ENCODE data around the gene STK25.

The STK25 gene

DNA sequence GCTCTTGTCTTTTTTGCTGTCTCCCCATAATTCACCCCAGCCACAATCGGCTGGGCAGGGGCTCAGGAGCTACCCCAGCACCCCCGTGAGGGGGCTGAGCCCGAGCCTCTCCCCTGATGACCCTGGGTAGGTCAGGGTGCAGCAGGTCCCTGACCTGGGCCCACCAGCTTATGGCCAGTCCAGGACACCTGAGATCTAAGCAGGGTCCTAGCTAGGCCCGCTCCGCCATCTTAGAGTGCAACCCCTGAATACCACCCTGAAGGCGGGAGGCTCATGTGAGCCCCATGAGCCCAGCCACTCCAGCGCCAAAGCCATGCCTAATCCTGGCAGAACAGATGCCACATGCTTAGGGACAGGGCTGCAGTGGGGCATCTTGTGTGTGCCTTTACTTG, 16.2 kb downstream of the STK25 start:
- DNase-seq: no peak

DNA sequence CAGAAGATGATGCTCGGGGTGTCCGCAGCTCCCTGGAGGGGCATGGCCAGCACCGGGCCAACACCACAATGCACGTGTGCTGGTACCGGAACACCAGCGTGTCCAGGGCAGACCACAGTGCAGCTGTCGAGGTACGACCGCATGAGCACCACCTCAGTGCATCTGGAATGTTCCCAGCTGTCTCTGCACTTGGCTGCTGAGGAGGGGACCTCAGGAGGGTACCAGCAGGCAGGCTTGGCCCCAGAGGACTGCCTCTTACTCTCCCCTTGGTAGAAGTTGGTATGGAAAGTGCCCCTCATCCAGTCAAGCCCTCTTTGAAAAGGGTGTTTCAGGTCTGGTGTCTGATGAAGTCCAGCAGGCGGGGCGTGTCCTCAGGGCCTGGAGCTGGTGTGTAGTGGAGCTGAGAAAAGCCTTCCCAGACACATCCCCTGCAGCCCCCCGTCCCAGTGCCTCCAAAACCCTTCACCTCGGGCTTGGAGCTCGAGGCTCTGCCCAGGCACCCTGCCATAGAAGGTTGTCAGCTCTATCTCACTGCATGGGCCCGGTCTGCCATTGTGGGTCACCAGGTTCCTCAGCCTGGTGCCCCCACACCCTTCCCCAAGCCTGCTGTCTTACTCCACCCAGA, 16.7 kb downstream of the STK25 start:
- DNase-seq: no peak

DNA sequence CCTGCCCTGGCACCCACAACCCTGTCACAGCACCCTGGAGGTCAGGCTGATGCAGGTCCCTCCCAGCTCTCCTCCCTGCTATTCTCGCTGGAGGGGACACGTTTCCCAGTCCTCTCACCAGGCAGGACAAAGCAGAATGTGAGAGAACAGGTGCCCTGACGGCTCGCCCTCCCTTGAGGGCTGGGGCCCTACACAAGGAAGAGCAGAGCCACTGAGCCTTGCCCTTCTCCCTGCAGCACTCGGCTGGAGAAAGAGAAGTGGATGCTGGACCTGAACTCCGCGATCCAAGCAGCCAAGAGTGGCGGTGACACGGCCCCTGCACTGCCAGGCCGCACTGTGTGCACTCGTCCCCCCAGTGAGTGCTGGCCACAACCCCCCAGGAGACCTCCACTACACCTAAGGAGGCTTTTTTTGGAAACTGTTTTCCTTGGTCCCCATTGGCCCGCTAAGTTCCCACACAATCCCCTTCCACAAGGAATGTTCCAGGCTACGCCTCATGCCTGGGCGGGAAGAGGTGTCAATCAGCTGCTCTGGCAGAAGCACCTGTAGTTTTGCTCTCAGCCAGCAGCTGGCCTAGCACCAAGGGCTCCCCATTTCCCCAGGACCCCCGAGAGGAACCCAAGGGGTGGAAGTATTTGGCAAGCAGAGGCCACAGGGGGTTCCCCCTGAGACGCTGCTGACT, 17.4 kb downstream of the STK25 start:
- DNase-seq: no peak

DNA sequence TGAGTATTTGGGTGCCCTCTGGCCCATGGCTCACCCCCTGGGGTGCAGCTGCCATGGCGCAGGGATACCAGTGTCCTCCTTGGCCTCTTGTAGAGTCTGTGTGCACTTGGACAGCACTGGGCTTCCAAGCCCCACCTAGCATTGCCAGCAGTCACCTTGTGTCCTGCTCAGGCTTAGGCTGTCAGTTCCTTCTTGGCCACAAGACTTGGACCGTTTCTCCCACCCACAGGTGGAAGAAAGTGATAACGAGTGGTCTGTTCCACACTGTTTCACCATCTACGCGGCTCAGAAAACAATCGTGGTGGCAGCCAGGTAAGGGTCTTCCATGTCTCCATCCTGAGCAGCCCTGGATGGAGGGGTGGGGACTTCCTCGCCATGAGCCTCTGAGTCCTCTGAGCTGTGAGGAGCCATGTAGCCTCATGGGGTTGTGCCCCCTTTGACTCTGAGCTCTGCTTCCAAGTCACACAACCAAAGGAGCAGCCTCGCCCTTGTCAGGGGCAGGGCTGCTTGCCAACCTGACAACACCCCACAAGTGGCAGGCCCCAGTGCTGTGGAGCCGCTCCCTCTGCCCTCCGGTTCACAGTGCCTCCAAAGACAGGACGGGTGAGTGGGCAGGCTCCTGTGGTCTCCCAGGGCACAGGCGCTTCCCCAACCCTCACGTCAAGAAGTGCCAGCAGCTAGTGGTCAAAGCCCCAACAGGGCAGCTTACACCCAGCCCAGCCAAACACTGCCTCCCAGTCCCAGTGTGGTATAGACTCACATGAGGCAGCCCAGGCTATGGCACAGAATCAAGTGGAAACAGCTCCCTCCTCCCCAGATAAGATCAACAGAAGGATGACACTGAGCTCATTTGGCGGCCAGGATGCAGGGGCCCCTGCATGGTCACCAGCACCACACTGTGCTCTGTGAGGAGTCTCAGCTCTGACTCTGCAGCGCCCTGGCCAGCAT, 18.4 kb downstream of the STK25 start:
- DNase-seq: no peak

DNA sequence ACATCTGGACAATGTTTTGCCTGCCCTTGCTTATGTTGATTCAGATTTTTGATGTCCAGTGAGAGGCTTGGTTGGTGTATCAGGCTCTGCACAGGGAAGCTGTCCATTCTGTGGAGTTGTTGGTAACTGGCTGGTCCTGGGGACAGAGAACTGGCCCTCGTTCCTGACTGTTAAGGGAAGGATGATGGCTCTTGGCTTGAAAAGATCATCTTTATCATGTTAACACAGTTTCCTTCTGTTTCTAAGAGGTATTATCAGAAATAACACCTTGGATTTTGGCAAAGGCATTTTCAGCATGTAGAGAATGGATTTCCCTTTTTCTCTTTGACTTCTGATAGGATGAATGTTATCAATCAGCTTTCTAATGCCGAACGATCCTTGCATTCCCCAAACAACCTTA, 19.3 kb downstream of the STK25 start:
- DNase-seq: no peak

DNA sequence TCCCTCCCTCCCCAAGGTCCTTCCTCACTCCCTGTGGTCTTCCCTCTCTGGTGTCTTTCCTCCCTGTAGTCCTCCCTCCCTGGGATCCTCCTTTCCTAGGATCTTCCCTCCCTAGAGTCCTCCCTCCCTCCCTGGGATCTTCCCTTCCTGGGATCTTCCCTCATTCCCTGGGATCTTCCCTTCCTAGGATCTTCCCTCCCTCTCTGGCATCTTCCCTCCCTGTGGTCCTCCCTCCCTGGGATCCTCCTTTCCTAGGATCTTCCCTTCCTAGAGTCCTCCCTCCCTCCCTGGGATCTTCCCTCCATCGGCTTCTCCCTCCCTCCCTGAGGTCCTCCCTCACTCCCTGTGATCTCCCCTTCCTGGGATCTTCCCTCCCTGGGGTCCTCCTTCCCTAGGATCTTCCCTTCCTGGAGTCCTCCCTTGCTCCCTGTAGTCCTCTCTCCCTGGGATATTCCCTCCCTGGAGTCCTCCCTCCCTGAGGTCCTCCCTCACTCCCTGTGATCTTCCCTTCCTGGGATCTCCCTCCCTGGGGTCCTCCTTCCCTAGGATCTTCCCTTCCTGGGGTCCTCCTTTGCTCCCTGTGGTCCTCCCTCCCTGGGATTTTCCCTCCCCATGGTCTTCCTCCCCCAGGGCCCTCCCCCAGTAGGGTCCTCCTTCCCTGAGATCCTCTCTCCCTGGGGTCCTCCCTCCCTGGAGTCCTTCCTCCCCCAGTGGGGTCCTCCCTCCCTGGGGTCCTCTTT, 23.0 kb downstream of the STK25 start:
- DNase-seq: no peak

DNA sequence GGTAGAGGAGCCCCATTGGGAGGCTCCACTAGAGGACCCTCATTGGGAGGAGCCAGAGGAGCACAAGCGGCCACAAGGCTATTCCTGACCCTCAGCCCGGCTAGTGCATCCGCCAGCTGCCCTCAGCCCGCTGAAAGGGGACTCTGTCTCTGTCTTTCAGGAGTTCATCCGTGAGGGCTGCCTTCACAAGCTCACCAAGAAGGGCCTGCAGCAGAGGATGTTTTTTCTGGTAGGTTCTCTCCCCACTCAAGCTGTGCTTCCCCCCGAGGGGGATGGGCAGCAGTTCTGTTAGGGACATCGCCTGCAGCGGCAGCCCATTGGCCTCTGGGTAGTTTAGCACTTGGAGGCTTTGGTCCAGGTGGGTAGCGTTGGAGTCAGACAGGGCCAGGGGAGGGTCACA, 25.1 kb downstream of the STK25 start:
- DNase-seq: no peak

DNA sequence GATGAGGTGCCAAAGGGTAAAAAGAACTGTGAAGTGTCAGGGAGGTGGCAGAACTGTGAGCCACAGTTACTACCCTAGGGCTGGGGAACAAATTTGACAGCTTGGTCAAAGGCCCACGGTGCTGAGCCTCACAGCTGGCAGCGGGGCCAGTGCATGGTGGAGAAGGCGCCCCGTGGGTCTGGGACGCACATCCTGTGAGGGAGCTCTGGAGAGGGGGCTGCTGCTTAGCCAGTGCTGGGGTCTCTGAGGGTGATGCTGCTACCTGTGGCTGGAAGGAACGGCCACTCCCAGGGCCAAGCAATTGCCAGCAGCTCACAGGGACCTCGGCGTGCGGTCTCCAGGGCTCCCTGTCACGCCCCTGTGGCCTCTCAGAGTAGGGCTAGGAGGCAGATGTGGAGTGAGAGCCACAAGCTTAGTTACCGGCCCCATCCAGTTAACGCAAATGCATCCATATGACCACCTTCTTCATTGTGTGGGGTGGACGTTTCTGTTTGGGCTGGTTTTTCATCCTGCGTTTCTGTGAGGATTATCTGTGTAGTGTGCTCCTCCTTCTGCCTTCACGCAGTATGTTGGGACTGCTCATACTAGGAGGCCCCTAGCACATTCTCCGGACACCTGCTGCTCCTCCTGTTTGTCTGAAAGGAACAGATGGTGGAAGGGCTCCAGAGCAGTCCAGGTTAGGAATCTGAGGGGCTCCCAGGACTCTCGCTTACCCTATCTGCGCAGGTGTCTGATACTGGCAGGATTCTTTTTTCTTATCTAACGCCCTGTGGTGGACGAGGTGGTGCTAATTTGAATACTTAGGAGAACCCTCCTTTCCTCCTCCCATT, 26.0 kb downstream of the STK25 start:
- DNase-seq: no peak

DNA sequence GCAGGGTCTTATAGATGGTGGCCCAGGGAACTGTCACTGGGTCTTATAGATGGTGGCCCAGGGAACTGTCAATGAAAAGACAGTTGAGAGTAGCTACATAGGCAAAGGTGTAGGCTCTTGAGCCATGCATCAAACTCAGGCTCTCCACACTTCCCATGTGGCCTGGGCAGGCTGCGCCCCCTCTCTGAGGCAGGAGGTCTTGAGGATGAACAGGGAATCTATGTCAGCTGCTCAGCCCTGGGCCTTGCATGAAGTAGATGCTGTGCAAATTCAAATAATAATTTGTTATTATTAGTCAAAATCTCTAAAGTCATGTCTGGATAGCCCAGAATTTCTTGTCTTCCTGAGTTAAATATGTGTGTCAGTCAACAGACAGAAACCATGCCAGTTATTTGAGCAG, 26.7 kb downstream of the STK25 start:
- DNase-seq: no peak

DNA sequence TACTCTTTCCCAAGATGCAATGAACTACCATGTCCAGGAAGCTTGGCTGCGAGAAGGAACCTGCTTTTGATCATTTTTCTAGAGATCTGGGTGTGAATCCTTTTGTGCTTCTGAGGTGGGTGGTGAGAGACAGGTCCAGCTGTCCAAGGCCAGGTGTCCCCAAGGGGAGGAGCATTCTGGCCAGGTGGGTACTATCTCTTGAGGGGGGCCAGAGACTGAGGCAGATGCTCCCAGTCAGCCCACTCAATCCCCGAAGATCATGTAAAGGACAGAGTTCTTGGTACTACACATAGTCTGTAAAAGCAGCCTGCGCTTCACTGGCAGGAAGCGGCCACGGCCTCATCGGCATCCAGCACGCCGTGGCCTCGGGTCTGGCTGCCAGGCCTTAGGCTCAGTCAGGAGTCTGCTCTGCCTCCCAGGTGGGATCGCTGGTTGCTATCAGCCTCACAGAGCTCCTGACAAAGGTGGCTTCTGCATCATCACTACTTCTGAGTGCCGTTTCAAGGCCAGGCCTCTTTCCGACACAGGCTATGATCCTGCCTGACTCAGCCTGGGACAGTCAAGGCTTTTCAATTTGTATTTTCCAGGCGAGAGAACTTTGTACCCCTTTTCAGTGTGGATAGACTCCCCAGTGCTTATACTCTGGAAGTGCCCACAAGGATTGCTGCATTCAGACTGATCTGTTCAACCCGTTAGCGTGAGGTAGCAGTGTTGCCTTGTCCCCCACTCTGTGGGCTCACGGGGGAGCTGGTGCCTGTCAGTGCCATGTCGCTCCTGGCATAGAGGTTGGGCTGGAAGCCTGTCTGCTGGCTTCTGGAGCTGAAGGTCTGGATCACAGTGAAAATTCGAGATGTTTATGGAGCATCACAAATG, 29.1 kb downstream of the STK25 start:
- DNase-seq: no peak

DNA sequence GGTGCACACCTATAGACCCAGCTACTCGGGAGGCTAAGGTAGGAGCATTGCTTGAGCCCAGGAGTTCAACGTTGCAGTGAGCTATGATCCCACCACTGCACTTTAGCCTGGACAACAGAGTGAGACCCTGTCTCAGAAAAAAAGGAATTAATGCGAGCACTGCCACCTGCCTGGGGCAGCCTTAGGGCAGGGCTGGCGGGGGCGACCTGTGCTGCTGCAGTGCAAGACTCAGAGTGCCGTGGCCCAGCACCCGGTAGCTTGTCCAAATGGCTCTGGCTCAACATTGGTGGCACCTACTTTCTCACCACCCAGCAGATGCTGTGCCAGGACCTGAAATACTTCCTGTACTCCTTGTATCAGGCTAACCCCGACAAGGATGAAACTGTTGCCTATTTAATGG, 30.2 kb downstream of the STK25 start:
- no peak for DNase-seq

DNA sequence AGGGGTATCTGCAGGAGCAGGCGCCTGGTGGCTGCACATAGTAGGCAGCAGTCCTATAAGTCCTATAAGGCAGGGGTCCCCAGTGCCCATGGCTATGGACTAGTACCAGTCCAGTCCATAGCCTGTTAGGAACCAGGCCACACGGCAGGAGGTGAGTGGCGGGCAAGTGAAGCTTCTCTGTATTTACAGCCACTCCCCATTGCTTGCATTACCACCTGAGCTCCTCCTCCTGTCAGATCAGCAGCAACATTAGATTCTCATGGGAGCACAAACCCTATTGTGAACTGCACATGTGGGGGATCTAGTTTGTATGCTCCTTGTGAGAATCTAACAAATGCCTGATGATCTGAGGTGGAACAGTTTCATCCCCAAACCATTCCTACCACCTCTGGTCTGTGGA, 33.1 kb downstream of the STK25 start:
- DNase-seq: no peak

DNA sequence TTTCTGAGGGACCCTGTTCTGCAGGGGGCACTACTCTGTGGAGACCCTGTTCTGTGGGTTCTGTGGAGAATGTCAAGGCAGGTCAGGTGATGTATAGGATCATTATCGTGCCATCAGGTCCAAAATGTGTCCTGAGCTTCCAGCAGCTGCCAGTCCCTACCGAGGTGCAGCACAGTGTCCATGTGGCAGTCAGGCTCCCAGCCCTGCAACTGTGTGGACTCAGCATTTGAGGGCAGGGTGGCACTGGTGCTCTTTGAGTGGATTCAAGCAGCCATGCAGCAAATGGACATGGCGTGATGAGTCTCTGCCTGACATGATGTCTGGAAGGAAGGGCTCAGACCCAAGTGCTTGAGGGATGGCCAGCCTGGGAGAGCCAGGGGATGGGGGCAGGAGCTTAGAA, 35.0 kb downstream of the STK25 start:
- no peak for DNase-seq

DNA sequence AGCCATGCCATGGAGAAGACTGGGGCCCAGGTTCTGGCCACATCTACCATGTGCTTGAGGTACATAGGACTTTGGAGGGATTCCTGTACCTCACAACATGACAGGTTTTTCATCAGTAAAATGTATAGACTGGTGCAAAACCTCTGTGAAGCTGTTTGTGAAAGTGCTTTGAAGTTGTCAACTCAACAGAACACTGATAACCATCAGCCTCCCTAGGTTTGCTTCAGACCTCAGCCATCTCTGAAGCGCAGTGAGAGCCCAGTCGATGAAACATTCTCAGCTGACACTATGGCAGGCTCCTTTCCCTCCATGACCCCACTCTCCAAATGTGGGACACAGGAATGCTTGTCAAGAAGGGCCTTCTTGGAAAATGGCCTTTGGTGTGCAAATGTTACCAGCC, 38.6 kb downstream of the STK25 start:
- DNase-seq: no peak

DNA sequence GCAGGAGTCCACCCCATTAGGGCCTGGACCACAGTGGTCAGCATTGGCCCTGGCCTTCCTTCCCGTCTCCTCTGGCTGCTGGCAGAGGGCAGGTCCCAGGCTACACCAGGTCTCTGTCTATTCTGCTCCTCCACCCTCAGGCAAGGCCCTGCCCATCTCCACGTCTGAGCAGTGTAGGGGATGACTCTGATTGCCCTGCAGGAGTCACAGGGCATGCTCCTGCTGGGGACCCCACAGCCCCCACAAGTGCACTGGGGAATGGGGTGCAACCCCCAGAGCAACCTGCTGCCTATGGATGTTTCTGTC, 40.0 kb downstream of the STK25 start:
- DNase-seq: no peak

DNA sequence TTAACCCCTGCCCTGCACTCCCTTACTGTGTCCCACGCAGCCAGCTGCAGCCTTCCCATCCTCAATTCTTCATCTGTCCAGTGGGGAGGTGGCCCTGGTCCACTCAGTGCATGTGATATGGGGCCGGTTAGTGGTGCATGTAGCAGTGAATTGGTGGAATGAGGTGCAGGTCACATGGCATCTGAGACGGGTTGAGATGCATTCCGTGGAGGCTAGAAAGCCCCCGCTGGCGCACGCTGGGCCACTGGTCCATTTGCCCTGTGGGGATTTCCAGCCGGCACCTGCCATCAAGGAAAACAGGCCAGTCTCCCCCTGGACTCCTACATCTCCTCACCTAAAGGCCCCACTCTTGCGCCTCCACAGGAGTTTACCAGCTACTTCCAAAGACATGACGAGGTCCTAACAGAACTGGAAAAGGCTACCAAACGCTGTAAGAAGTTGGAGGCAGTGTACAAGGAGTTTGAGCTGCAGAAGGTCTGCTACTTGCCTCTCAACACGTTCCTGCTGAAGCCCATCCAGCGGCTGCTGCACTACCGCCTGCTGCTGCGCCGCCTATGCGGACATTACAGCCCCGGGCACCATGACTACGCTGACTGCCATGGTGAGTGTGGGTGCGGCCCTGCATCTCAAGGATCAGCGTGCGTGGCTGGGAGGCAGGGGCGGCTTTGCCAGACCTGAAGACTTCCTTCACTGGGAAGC, 40.5 kb downstream of the STK25 start:
- DNase-seq: no peak

DNA sequence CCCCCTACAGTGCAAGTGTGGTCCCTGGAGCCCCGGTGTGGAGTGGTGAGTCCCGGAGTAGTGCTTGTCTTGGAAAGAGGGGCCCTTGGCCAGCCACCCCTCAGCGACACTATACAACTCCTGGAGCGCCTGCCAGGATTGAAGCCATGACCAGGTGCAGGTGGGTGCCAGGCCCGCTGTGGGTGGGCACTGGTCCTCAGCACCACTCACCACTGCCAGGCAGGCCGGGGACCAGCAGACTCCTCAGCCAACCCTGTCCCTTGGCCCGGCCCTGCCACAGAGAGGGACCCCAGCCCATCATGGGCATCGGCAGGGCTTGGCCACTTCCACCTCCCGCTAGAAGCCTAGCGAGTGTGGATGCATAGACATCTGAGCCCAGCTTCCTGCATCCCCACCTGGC, 42.2 kb downstream of the STK25 start:
- DNase-seq: no peak

DNA sequence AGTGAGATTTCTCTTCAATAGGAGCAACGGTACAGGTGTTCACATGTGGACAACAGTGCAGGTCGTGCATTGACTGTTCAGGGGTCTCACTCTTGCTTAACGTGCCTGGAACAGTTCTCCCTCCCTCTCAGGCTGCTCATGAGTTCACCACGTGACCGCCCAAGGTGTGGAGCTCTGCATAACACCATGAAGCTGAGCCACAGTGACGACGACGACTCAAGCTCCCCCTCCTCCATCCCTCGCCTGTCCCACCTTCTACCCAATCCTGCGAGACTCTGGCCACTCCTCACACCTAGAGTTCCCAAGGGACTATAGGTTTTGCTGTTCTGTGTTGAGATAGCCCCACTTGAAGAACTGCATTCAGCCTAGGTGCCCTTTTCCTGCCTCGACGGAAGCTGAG, 42.8 kb downstream of the STK25 start:
- DNase-seq: no peak

DNA sequence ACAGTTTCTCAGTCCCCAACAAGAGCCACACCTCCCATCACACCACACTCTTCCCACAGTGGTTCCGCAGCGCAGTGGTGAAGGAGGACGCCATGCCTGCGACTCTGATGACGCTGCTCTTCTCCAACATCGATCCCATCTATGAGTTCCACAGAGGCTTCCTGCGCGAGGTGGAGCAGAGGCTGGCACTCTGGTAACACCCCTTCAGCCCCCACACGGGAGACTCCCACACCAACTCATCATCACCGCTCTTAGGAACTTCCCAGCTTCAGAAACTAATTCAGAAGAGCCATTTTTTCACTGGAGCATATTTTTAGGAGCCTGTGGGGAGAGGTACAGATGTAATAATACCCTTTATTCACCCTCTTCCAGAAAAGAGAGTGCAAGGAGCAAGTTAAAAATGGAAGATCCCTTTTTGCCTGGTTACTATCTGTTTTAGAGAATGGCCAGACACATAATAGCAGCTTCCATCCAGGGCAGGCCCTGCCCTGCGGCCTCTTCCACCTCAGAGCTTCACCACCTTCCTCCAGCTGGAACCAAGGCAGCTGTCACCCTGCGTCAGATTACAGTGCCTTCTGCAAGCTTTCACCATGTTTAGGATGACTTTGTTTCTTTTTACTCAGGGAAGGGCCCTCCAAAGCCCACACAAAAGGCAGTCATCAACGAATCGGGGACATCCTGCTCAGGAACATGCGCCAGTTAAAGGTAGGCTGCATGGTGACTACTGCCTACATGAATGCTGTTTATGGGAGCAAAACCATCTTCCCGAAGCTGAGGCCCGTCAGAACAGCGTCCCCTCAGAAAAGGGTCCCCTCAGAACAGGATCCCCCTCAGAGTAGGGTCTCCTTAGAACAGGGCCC, 44.9 kb downstream of the STK25 start:
- no peak for DNase-seq

All from NCI-H2227 treated with DMSO at 0.1 percent for 48 hours (cell line).